Activated CD8-positive, alpha-beta memory T cell treated with anti-CD3 and anti-CD28 coated beads for 48 hours (primary cell): Measurements from ENCODE around the gene OR13C2.
"Not testable (repeated sequence)": the region's sequence is repeated elsewhere in the genome, so short reads cannot be mapped to it uniquely, and the experiment has no call there.

ENCODE experiments used
- DNase-seq, 3 experiments: peaks; one replicate each; pipeline ENCODE4 v3.0.0-alpha.2; 2020; ENCODE audit warnings: low read depth in 2 of 3, low spot score in 2 of 3

The OR13C2 gene

GRCh38 chr9:104605527-104605926, at the start of gene OR13C2:
Gene OR13C2, minus strand, starts transcription at chr9:104605627. Its CDS starts 0 bp downstream, at chr9:104605627.
- DNase-seq = not testable (repeated sequence)

- DNase-seq = no peak
Measured at GRCh38 chr9:104635456-104635855, 30.0 kb upstream of the OR13C2 start.

DNA sequence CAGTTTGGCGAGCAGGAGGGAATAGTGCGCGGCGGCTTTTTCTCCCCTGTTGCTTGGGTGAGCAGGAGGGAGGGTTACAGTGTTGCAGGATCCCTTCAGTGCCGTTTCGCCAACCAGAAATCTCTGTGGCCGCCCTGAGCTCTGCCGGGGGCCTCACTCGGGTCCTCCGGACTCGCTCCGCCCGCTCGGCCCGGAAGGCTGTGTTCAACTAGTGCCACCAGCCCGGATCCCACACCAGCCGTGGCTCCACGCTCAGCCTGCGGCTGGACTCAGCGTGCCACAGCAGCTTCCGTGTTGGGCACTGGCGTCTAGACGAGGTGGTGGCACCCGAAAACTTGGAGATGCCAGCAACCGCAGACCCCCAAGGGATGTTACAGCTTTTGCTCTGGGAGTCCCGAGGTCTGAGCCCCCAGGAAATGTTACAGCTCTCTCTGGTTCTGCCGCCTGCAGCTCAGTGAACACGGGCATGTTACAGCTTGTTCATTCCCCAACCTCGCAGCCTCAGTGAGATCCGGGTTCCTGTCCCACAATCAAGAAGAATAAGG, 28.6 kb upstream of the OR13C2 start:
- DNase-seq = no peak

GRCh38 chr9:104625964-104626363, 20.5 kb upstream of the OR13C2 start:
- DNase-seq = not testable (repeated sequence)

GRCh38 chr9:104618104-104618503, 12.7 kb upstream of the OR13C2 start, which contains the start of gene OR13C9:
Gene OR13C9, minus strand, starts transcription at chr9:104618204. Its CDS starts 0 bp downstream, at chr9:104618204.
- no peak for DNase-seq

- DNase-seq = no peak
Measured at GRCh38 chr9:104617418-104617817, 12.0 kb upstream of the OR13C2 start.

DNA sequence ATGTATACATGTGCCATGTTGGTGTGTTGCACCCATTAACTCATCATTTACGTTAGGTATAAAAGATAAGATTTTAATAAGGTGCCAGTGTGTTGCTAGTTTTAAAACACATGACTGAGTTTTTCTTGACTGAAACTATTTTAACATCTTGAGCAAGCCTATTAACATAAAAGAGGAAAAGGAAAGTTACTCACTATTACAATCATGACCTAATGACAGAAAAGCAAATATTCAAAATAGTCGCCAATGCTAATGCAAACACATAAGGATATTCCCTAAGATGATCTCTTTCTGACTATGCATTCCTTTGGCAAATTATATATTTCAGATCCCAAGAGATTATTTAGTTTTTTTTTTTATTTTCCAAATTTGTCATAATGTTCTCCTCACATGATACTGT, 5.8 kb upstream of the OR13C2 start:
- no peak for DNase-seq

DNA sequence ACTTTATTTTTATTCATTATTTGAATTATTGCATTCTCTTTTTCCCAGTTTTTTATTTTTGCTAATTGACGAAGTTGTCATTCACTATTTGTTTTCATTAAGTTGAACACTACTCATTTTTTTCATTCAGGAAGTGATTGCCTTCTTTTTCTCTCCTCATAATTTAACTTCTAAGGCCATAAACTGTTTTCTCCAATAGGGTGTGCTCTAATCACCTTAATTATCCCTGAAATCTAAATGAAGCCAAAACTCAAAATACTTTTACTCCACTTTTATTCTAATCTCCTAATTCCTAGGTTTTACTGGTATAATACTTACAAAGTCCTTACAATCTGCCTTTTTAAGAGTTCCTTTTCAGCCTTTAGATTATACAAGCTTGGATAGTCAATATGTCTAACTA, 2.9 kb upstream of the OR13C2 start:
- DNase-seq = no peak

- DNase-seq = no peak
Measured at GRCh38 chr9:104606152-104606551, 725 bp upstream of the OR13C2 start.

DNA sequence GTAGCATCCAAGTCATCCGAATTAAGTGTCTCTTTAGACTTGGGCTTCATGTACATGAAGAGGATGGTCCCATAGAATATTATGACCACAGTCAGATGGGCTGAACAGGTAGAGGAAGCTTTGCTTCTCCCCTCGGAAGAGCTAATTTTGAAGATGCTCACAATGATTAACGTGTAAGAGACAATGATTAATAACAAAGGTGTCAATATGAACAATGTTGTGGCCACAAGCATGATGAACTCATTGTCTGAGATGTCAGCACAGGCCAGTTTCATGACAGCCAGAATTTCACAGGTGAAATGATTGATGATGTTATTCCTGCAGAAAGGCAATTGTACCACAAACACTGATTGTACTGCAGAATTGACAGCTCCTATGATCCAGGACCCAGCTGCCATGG, 626 bp downstream of the OR13C2 start:
- no peak for DNase-seq

GRCh38 chr9:104599313-104599712, 6.1 kb downstream of the OR13C2 start, which contains the start of gene OR13C5:
Gene OR13C5, minus strand, starts transcription at chr9:104599413. Its CDS starts 0 bp downstream, at chr9:104599413.
- not testable (repeated sequence) for DNase-seq

- DNase-seq = not testable (repeated sequence)
Measured at GRCh38 chr9:104598749-104599148, 6.7 kb downstream of the OR13C2 start.

GRCh38 chr9:104589626-104590025, 15.8 kb downstream of the OR13C2 start:
- DNase-seq = no peak

DNA sequence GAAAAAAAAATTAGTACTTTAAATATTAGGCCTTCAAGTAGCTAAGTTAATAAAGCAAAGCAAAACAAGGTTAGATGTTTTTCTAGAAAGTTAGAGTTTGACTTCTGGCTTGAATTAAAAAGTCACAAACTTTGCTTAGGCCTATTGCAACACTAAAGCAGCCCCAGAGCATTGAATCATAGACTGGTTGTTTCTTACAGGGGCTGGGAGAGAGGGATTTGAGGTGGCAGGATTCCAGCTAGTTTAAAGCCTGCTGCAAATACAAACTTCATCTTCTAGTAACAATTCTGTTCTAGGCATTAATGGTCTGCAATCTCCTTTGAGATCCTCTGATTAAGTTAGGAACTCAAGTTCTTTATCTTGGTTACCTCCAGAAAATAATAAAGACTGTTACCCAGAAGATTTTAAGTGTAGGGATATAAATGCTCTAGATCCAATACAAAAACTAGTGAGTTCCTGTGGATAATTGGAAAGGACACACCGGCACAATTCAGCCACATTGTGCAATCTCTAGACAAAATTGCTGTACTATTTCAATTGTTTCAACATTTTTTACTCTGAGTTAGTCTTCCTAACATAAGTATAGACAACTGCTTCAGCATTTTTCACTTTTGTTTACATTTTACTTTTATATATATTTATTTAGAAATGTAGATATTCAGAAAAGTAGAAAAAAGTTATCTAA, 18.8 kb downstream of the OR13C2 start:
- no peak for DNase-seq

- DNase-seq = no peak
Measured at GRCh38 chr9:104580562-104580961, 24.9 kb downstream of the OR13C2 start.

GRCh38 chr9:104577263-104577662, 28.2 kb downstream of the OR13C2 start:
- no peak for DNase-seq

GRCh38 chr9:104575456-104575855, 30.0 kb downstream of the OR13C2 start:
- DNase-seq = no peak

GRCh38 chr9:104572612-104573011, 32.8 kb downstream of the OR13C2 start:
- no peak for DNase-seq

DNA sequence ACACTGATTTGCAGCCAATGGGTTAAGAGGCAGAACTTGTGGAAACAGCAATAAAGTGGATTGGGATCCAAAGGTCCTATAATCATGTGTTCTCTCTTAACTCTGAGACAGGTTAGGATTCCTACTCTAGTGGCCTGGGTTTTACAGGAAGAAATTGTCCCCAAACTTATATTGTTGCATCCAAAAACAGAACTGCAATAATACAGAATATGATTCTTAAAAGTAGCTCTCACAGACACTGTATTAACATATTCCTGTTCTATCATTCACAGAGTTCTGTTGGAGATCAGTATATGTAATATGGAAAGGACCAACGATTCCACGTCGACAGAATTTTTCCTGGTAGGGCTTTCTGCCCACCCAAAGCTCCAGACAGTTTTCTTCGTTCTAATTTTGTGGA, 36.6 kb downstream of the OR13C2 start, which contains the start of gene OR13C8:
TSS of gene OR13C8 (plus strand) at position 301 of the 400 bp plus-strand sequence. CDS start at position 301, 0 bp downstream.
- no peak for DNase-seq

- no peak for DNase-seq
Measured at GRCh38 chr9:104564358-104564757, 41.1 kb downstream of the OR13C2 start.

- DNase-seq = no peak
Measured at GRCh38 chr9:104556830-104557634, 48.4 kb downstream of the OR13C2 start.

DNA sequence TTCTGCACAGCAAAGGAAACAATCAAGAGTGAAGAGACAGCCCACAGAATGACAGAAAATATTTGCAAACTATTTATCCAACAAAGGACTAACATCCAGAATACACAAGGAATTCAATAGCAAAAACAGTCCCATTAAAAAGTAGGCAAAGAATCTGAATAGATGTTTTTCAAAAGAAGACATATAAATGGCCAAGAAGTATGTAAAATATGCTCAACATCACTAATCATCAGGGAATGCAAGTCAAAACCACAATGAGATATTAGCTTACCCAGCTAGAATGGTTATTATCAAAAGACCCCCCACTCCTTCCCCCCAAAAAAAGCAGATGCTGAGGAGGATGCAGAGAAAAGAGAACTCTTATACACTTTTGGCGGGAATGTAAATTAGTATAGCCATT, 49.9 kb downstream of the OR13C2 start:
- DNase-seq = no peak
